Upper lobe of left lung (tissue), 6 donors: Measurements from ENCODE around the gene HIKESHI. TPM values are rescaled to one million over a fixed set of nuclear protein-coding genes. Genes with fewer than 3 reads are reported as not detected.

Experiments used
- ATAC-seq, 2 donors: fragments of 200-7000 bp; cut with Tn5 transposase; one replicate each; pipeline ENCODE4 v1.9.1; 2022; ENCODE audit warnings: mild to moderate bottlenecking in 2 of 2, moderate library complexity in 2 of 2; ENCODE audit not compliant: low FRiP score in 2 of 2
- DNase-seq, 2 donors: peaks; one replicate each; pipeline ENCODE4 v3.0.0-alpha.2; 2019 to 2020
- H3K27ac ChIP-seq, 4 donors: fragments of 200-600 bp; sonication (generic); one replicate each; pipeline ENCODE4 v1.5.1; 2016 to 2019
- H3K27me3 ChIP-seq, 4 donors: fragments of 200-600 bp; sonication (generic); one replicate each; pipeline ENCODE4 v1.5.1; 2017 to 2019
- H3K36me3 ChIP-seq, 4 donors: fragments of 200-600 bp; sonication (generic); one replicate each; pipeline ENCODE4 v1.5.1; 2016 to 2019
- H3K4me1 ChIP-seq, 4 donors: fragments of 200-600 bp; sonication (generic); one replicate each; pipeline ENCODE4 v1.5.1; 2018 to 2019
- H3K4me3 ChIP-seq, 4 donors: fragments of 200-600 bp; sonication (generic); one replicate each; pipeline ENCODE4 v1.5.1; 2017 to 2019; ENCODE audit warnings: mild to moderate bottlenecking in 2 of 4, moderate library complexity in 1 of 4
- H3K9me3 ChIP-seq, 4 donors: fragments of 200-600 bp; sonication (generic); one replicate each; pipeline ENCODE4 v1.5.1; 2018 to 2019
- CTCF ChIP-seq, 6 experiments: fragments of 450-650 bp in 4 of 6; fragments of 200-600 bp in 2 of 6; sonication (generic) in 2 of 6; IDR thresholded peaks; one replicate each; pipeline ENCODE4 v1.5.1; 2016 to 2019; ENCODE audit warnings: antibody characterized with exemption in 6 of 6
- EP300 ChIP-seq, 4 donors: sonication (generic); formaldehyde crosslinking; IDR thresholded peaks; one replicate each; pipeline ENCODE4 v1.5.1; 2017; ENCODE audit warnings: antibody characterized with exemption in 4 of 4, control low read depth in 2 of 4
- POLR2A ChIP-seq, 4 donors: fragments of 450-650 bp; IDR thresholded peaks; one replicate each; pipeline ENCODE4 v1.5.1; 2016 to 2017; ENCODE audit warnings: antibody characterized with exemption in 4 of 4, mild to moderate bottlenecking in 2 of 4
- POLR2AphosphoS5 ChIP-seq, 2 donors: sonication (generic); formaldehyde crosslinking; IDR thresholded peaks; one replicate each; pipeline ENCODE4 v1.5.1; 2017; ENCODE audit warnings: antibody characterized with exemption in 2 of 2
- WGBS, 2 donors: methylation state at CpG; one replicate each; pipeline ENCODE4 v1.1.5; 2017 to 2018; 5-methylcytosine and 5-hydroxymethylcytosine counted together
- total RNA-seq, 6 donors: library from RNA; depleted of rRNA in 4 of 6; stranded (reverse); fragments of >200 nt in 4 of 6; gene quantifications; one replicate each; pipeline versions ENCODE4 v1.1.0 to v1.2.1, GENCODE V29; 2016 to 2021
- donor health status: DM: no; HTN: no; CAD: no; lungs with moderate emphysema.
- donor health status: DM: no; HTN: yes; CAD: no; lungs with severe emphysema.

HIKESHI gene
- total RNA-seq, 6 donors from 2014 or later = 7.7 to 31.9 (median 24.2) TPM

- H3K4me3 ChIP-seq = no peak overlapping the region
- H3K27ac ChIP-seq = no peak overlapping the region
- H3K27me3 ChIP-seq = no peaks in the 10 kb centered on the region
- peaks cover 0 to 6% (median 4%) of the 10 kb centered on the region in 4 donors for H3K4me1 ChIP-seq
- DNase-seq = no peak
- no peaks in the 10 kb centered on the region for H3K9me3 ChIP-seq
- H3K36me3 ChIP-seq = peaks cover 4 to 30% (median 7%) of the 10 kb centered on the region in 4 donors
- ATAC-seq = peak in 1 of 2 donors; percentile 24
- TF ChIP-seq CTCF (IDR thresholded peaks at IDR 0.05) = no peak
- TF ChIP-seq EP300 (IDR thresholded peaks at IDR 0.05) = no peak
- TF ChIP-seq POLR2A (IDR thresholded peaks at IDR 0.05) = no peak
- TF ChIP-seq POLR2AphosphoS5 (IDR thresholded peaks at IDR 0.05) = no peak
- 96 to 98% methylated on average over 6 of the region's 6 CpGs for WGBS, 2 donors
Observed at GRCh38 chr11:86274503-86274902, 27.5 kb upstream of the HIKESHI start.

- ATAC-seq (no peak), DNase-seq (no peak)
- WGBS, 2 donors = 58 to 64% methylated on average over 4 of the region's 4 CpGs
- no peaks in the 10 kb centered on the region for H3K27me3 ChIP-seq
- H3K4me3 ChIP-seq = no peak overlapping the region
- H3K9me3 ChIP-seq = no peaks in the 10 kb centered on the region
- H3K27ac ChIP-seq = no peak overlapping the region
- no peak for TF ChIP-seq EP300 (IDR thresholded peaks at IDR 0.05)
- TF ChIP-seq POLR2AphosphoS5 (IDR thresholded peaks at IDR 0.05) = no peak
- TF ChIP-seq POLR2A (IDR thresholded peaks at IDR 0.05) = no peak
- TF ChIP-seq CTCF (IDR thresholded peaks at IDR 0.05) = no peak
- H3K4me1 ChIP-seq = peaks cover 0 to 6% (median 4%) of the 10 kb centered on the region in 4 donors
- H3K36me3 ChIP-seq = peaks cover 4 to 30% (median 7%) of the 10 kb centered on the region in 4 donors
Observed at GRCh38 chr11:86274999-86275398, 27.0 kb upstream of the HIKESHI start.

- H3K4me3 ChIP-seq = no peak overlapping the region
- ATAC-seq = no peak
- no peak for DNase-seq
- H3K4me1 ChIP-seq = peaks cover 0 to 6% (median 4%) of the 10 kb centered on the region in 4 donors
- H3K27ac ChIP-seq = no peak overlapping the region
- no peaks in the 10 kb centered on the region for H3K9me3 ChIP-seq
- H3K36me3 ChIP-seq = peaks cover 4 to 27% (median 8%) of the 10 kb centered on the region in 4 donors
- 83 to 85% methylated on average over 2 of the region's 2 CpGs for WGBS, 2 donors
- TF ChIP-seq POLR2A (IDR thresholded peaks at IDR 0.05) (no peak), EP300 (IDR thresholded peaks at IDR 0.05) (no peak), POLR2AphosphoS5 (IDR thresholded peaks at IDR 0.05) (no peak), CTCF (IDR thresholded peaks at IDR 0.05) (no peak)
- H3K27me3 ChIP-seq = no peaks in the 10 kb centered on the region
Observed at GRCh38 chr11:86275493-86276370, 26.3 kb upstream of the HIKESHI start.

GRCh38 chr11:86277741-86278140, 24.3 kb upstream of the HIKESHI start:
- H3K9me3 ChIP-seq = no peaks in the 10 kb centered on the region
- no peak overlapping the region for H3K27ac ChIP-seq
- H3K4me1 ChIP-seq = peaks cover 0 to 6% (median 4%) of the 10 kb centered on the region in 4 donors
- H3K36me3 ChIP-seq = peaks cover 4 to 27% (median 8%) of the 10 kb centered on the region in 4 donors
- DNase-seq (no peak), ATAC-seq (no peak)
- no peak overlapping the region for H3K4me3 ChIP-seq
- no peaks in the 10 kb centered on the region for H3K27me3 ChIP-seq
- WGBS, 2 donors = 50 to 74% methylated on average over 1 of the region's 1 CpG
- TF ChIP-seq POLR2A (IDR thresholded peaks at IDR 0.05) = no peak

- TF ChIP-seq POLR2A (IDR thresholded peaks at IDR 0.05) (no peak), POLR2AphosphoS5 (IDR thresholded peaks at IDR 0.05) (no peak), CTCF (IDR thresholded peaks at IDR 0.05) (no peak), EP300 (IDR thresholded peaks at IDR 0.05) (no peak)
- WGBS, 2 donors = 93 to 94% methylated on average over 8 of the region's 8 CpGs
- no peaks in the 10 kb centered on the region for H3K27me3 ChIP-seq
- ATAC-seq = no peak
- H3K4me1 ChIP-seq = peaks cover 0 to 6% (median 4%) of the 10 kb centered on the region in 4 donors
- H3K9me3 ChIP-seq = no peaks in the 10 kb centered on the region
- no peak overlapping the region for H3K4me3 ChIP-seq
- DNase-seq = no peak
- no peak overlapping the region for H3K27ac ChIP-seq
- H3K36me3 ChIP-seq = peaks cover 0 to 27% (median 8%) of the 10 kb centered on the region in 4 donors
Observed at GRCh38 chr11:86278226-86278625, 23.8 kb upstream of the HIKESHI start.
